NB4 (cell line): ENCODE data around the gene TGM3.

Experiments
- MAX ChIP-seq: IDR thresholded peaks from 2 replicates; pipeline ENCODE4 v1.6.1; 2011; ENCODE audit warnings: low read depth, low read length
- TF ChIP-seq, protein P1 (sequence below): IDR thresholded peaks from one replicate; pipeline ENCODE4 v1.5.1; 2012; ENCODE audit warnings: low read depth, low read length

- TF ChIP-seq, protein P1, sequence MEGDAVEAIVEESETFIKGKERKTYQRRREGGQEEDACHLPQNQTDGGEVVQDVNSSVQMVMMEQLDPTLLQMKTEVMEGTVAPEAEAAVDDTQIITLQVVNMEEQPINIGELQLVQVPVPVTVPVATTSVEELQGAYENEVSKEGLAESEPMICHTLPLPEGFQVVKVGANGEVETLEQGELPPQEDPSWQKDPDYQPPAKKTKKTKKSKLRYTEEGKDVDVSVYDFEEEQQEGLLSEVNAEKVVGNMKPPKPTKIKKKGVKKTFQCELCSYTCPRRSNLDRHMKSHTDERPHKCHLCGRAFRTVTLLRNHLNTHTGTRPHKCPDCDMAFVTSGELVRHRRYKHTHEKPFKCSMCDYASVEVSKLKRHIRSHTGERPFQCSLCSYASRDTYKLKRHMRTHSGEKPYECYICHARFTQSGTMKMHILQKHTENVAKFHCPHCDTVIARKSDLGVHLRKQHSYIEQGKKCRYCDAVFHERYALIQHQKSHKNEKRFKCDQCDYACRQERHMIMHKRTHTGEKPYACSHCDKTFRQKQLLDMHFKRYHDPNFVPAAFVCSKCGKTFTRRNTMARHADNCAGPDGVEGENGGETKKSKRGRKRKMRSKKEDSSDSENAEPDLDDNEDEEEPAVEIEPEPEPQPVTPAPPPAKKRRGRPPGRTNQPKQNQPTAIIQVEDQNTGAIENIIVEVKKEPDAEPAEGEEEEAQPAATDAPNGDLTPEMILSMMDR = no peak
- no peak for TF ChIP-seq MAX
Observed at GRCh38 chr20:2307136-2307535, 11.3 kb downstream of the TGM3 start.
